ENCODE results near the gene USP22.

DNA sequence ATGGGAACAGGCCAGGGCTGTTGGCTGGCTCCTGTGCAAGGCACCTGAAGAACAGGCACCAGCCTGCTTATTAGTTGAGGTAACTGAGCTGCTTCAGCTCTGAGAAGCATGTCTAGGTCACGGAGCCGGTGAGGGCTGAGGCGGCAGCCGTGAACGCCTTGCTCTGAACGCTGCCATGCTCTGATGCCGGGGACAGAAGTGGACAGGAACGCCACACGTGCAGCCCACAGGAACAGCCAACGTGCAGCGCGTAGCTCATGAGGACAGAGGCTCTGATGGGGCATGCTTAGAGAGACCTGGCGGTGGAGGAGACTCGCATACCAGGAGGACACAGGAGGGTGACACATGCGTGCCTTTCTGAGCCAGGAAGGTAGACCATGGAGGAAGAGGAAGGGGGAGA is 25.6 kb downstream of the USP22 start:
- TF ChIP-seq, protein P1, sequence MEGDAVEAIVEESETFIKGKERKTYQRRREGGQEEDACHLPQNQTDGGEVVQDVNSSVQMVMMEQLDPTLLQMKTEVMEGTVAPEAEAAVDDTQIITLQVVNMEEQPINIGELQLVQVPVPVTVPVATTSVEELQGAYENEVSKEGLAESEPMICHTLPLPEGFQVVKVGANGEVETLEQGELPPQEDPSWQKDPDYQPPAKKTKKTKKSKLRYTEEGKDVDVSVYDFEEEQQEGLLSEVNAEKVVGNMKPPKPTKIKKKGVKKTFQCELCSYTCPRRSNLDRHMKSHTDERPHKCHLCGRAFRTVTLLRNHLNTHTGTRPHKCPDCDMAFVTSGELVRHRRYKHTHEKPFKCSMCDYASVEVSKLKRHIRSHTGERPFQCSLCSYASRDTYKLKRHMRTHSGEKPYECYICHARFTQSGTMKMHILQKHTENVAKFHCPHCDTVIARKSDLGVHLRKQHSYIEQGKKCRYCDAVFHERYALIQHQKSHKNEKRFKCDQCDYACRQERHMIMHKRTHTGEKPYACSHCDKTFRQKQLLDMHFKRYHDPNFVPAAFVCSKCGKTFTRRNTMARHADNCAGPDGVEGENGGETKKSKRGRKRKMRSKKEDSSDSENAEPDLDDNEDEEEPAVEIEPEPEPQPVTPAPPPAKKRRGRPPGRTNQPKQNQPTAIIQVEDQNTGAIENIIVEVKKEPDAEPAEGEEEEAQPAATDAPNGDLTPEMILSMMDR (IDR thresholded peaks at IDR 0.05; ENCODE audit: low read length): no peak
- TF ChIP-seq EZH2 (optimal IDR thresholded peaks at IDR 0.05; ENCODE audit: low read depth, low read length) (no peak), EZH2phosphoT487 (IDR thresholded peaks at IDR 0.05; ENCODE audit: low read length) (no peak)
